Loucy (cell line): ENCODE data around the gene ACP1.

Source experiments
- H2AFZ ChIP-seq: fragments of 200-600 bp; sonication (generic); 2 replicates; pipeline ENCODE4 v1.6.0; 2016; ENCODE audit warnings: antibody characterized with exemption, mild to moderate bottlenecking, low read length, moderate library complexity
- H3F3A ChIP-seq: fragments of 200-600 bp; 2 replicates; pipeline ENCODE4 v1.6.0; 2016; ENCODE audit warnings: antibody characterized with exemption, low read depth, mild to moderate bottlenecking
- H3K27me3 ChIP-seq: fragments of 200-600 bp; sonication (generic); 2 replicates; pipeline ENCODE4 v1.6.1; 2014; ENCODE audit warnings: low read length, mild to moderate bottlenecking; ENCODE audit not compliant: insufficient read depth, poor library complexity, severe bottlenecking
- H3K36me3 ChIP-seq: fragments of 200-600 bp; sonication (generic); 2 replicates; pipeline ENCODE4 v1.6.1; 2016; ENCODE audit warnings: low read length; ENCODE audit not compliant: insufficient read depth
- H3K4me1 ChIP-seq: fragments of 200-600 bp; sonication (generic); 2 replicates; pipeline ENCODE4 v1.5.1; 2014; ENCODE audit warnings: low read length, mild to moderate bottlenecking; ENCODE audit not compliant: insufficient read depth, poor library complexity, severe bottlenecking
- H3K4me2 ChIP-seq: fragments of 200-600 bp; sonication (generic); 2 replicates; pipeline ENCODE4 v1.6.0; 2014; ENCODE audit warnings: antibody characterized with exemption, low read length, low read depth, mild to moderate bottlenecking; ENCODE audit not compliant: poor library complexity, severe bottlenecking
- H3K4me3 ChIP-seq: fragments of 200-600 bp; sonication (generic); 2 replicates; pipeline ENCODE4 v1.5.1; 2014; ENCODE audit warnings: low read length, mild to moderate bottlenecking, mixed read lengths; ENCODE audit not compliant: poor library complexity, severe bottlenecking
- H3K79me2 ChIP-seq: fragments of 200-600 bp; sonication (generic); 2 replicates; pipeline ENCODE4 v1.6.1; 2014; ENCODE audit warnings: low read length; ENCODE audit not compliant: insufficient read depth
- H3K9ac ChIP-seq: fragments of 200-600 bp; sonication (generic); 2 replicates; pipeline ENCODE4 v1.6.0; 2014; ENCODE audit warnings: mild to moderate bottlenecking, low read depth, low read length, moderate library complexity; ENCODE audit not compliant: poor library complexity, severe bottlenecking
- H3K9me2 ChIP-seq: fragments of 200-600 bp; sonication (generic); replicated peaks from 2 replicates; pipeline ENCODE4 v1.6.1; 2016; ENCODE audit warnings: low read depth, low read length, mixed read lengths
- H3K9me3 ChIP-seq: fragments of 200-600 bp; sonication (generic); 2 replicates; pipeline ENCODE4 v1.6.1; 2014; ENCODE audit warnings: mild to moderate bottlenecking, antibody characterized with exemption, low read length, low read depth; ENCODE audit not compliant: insufficient read depth
- H4K20me1 ChIP-seq: fragments of 200-600 bp; sonication (generic); 2 replicates; pipeline ENCODE4 v1.6.0; 2014; ENCODE audit warnings: antibody characterized with exemption, low read length, mild to moderate bottlenecking; ENCODE audit not compliant: insufficient read depth, poor library complexity, severe bottlenecking
- CTCF ChIP-seq: fragments of 200-600 bp; sonication (generic); conservative IDR thresholded peaks from 2 replicates; pipeline ENCODE4 v1.5.1; 2014; ENCODE audit warnings: mild to moderate bottlenecking, antibody characterized with exemption, low read length
- EZH2phosphoT487 ChIP-seq: fragments of 200-600 bp; IDR thresholded peaks from 2 replicates; pipeline ENCODE4 v1.6.1; 2018; ENCODE audit warnings: antibody characterized with exemption, mild to moderate bottlenecking, moderate library complexity, borderline replicate concordance

The ACP1 gene

GRCh38 chr2:305366-305765 is 40.6 kb downstream of the ACP1 start:
- no peak overlapping the region for H3K4me3 ChIP-seq
- no peak overlapping the region for H3K9ac ChIP-seq
- H3K9me3 ChIP-seq = no peaks in the 10 kb centered on the region
- no peaks in the 10 kb centered on the region for H3K79me2 ChIP-seq
- H3K27me3 ChIP-seq = no peaks in the 10 kb centered on the region
- no peaks in the 10 kb centered on the region for H3F3A ChIP-seq
- no peaks in the 10 kb centered on the region for H3K4me1 ChIP-seq
- H4K20me1 ChIP-seq = no peaks in the 10 kb centered on the region
- no peak overlapping the region for H3K4me2 ChIP-seq
- no peaks in the 10 kb centered on the region for H3K9me2 ChIP-seq
- no peaks in the 10 kb centered on the region for H3K36me3 ChIP-seq
- H2AFZ ChIP-seq = no peak overlapping the region
- no peak for TF ChIP-seq CTCF
- TF ChIP-seq EZH2phosphoT487 = no peak

- no peak overlapping the region for H2AFZ ChIP-seq
Measured at GRCh38 chr2:309148-309953, 44.6 kb downstream of the ACP1 start.

GRCh38 chr2:309954-310510 is 45.3 kb downstream of the ACP1 start:
- Histone ChIP-seq H3F3A (no peaks in the 10 kb centered on the region), H3K9me2 (no peaks in the 10 kb centered on the region), H3K4me3 (no peak overlapping the region), H3K36me3 (no peaks in the 10 kb centered on the region), H2AFZ (no peak overlapping the region), H3K27me3 (no peaks in the 10 kb centered on the region), H4K20me1 (no peaks in the 10 kb centered on the region), H3K9me3 (no peaks in the 10 kb centered on the region), H3K4me1 (no peaks in the 10 kb centered on the region), H3K4me2 (no peak overlapping the region), H3K9ac (no peak overlapping the region), H3K79me2 (no peaks in the 10 kb centered on the region)
- TF ChIP-seq CTCF (no peak), EZH2phosphoT487 (no peak)

More at GRCh38 chr2:309148-309953, 44.6 kb downstream of the ACP1 start:
- Histone ChIP-seq H3K27me3 (no peaks in the 10 kb centered on the region), H3F3A (no peaks in the 10 kb centered on the region), H4K20me1 (no peaks in the 10 kb centered on the region), H3K79me2 (no peaks in the 10 kb centered on the region), H3K9me3 (no peaks in the 10 kb centered on the region), H3K4me3 (no peak overlapping the region), H3K4me1 (no peaks in the 10 kb centered on the region), H3K9ac (no peak overlapping the region), H3K36me3 (no peaks in the 10 kb centered on the region), H3K9me2 (no peaks in the 10 kb centered on the region), H3K4me2 (no peak overlapping the region)
- TF ChIP-seq EZH2phosphoT487 (no peak), CTCF (no peak)
